HUDEP-2 (cell line): ENCODE results near the gene RIOK2.
"Not testable (repeated sequence)": the region's sequence is repeated elsewhere in the genome, so short reads cannot be mapped to it uniquely, and the experiment has no call there.

Source experiments
- DNase-seq, 76 experiments: peaks; one replicate each; lab custom pipeline; 2025; ENCODE audit not compliant: unreplicated experiment in 76 of 76; lab: John Stamatoyannopoulos, UW

The RIOK2 gene

GRCh38 chr5:97171703-97172102 is 11.3 kb downstream of the RIOK2 start:
- no peak for DNase-seq

DNA sequence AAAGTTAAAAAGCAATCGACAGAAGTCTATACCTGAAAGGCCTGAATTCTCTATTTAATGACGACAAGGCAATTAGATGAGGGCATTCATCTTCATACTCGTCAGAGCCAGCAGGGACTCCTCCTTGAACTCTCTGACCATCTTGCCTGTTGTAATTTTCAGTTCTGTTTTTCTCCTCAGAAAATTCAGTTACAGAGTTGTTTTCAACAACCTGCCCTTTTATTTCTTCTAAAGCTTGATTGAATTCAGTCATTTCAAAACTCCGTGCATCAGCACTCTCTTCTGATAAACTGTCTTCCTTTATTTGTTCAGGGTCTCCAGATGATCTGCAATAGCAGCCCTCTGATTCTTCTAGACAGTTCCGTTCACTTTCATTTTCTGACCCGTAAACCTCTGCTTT is 15.6 kb downstream of the RIOK2 start:
- DNase-seq, result no peak

GRCh38 chr5:97165726-97166125 is 17.3 kb downstream of the RIOK2 start:
- DNase-seq, result no peak

DNA sequence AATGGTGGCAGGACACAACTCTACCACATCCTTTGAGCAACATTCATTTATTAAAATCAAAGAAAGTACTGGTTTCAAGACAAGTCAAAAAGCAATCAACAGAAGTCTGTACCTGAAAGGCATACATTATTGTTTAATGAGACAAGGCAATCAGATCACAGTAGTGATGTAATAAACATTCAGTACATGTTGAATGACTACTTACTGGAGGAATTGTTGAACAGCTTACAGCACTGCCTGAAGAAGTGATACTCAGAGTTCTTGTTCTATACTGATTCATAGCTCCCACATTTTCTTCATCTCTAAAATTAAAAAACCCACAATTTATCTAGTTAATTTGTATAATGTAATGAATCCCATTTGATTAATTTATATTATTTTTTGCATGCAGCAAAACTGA is 18.2 kb downstream of the RIOK2 start:
- no peak for DNase-seq

DNA sequence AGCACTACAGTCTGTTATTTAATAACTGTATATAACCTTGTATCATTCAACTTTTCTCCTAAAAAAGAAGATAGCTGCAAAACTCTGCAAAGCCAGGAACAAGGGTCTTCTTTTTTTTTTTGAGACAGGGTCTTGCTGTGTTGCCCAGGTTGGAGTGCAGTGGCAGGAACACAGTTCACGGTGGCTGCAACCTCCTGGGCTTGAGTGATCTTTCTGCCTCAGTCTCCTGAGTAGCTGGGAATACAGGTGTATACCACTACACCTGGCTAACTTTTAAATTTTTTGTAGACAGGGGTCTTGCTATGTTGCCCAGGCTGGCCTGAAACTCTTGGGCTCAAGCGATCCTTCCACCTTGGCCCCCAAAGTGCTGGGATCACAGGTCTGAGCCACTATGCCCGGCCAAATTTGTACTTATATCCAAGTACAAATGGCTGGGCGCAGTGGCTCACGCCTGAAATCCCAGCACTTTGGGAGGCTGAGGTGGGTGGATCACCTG is 19.2 kb downstream of the RIOK2 start:
- DNase-seq, result no peak

GRCh38 chr5:97163360-97163764 is 19.7 kb downstream of the RIOK2 start:
- DNase-seq, result peak in 4 of 76 experiments; percentile 3 to 11 (median 8)

- peak in 42 of 76 experiments; percentile 2 to 58 (median 24) for DNase-seq
These were observed 21.0 kb downstream of the RIOK2 start for GRCh38 chr5:97162045-97162444.

GRCh38 chr5:97157689-97158088 is 25.4 kb downstream of the RIOK2 start:
- DNase-seq, result no peak

GRCh38 chr5:97151370-97151769 is 31.7 kb downstream of the RIOK2 start:
- no peak for DNase-seq

GRCh38 chr5:97150401-97150800 is 32.6 kb downstream of the RIOK2 start:
- no peak for DNase-seq

DNA sequence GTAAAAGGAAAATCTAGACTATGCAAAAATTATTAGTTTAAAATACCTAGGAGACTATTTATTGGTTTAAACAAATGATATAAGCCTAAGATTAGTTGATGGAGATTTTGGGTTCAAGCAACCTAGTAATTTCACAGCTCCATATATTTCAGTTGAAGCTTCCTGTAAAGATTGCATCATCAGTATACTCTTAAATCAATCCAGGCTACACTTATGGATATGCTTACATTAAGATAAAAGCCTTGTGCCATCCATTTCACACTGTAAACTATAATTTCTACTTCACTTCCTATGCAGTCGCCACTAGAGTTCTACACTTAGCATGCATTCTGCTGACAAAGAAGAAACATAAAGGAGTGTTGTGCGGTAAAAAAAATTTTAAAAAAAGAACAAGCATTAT is 33.3 kb downstream of the RIOK2 start:
- DNase-seq, result no peak

- DNase-seq, result no peak
These were observed 34.8 kb downstream of the RIOK2 start for GRCh38 chr5:97148288-97148687.

DNA sequence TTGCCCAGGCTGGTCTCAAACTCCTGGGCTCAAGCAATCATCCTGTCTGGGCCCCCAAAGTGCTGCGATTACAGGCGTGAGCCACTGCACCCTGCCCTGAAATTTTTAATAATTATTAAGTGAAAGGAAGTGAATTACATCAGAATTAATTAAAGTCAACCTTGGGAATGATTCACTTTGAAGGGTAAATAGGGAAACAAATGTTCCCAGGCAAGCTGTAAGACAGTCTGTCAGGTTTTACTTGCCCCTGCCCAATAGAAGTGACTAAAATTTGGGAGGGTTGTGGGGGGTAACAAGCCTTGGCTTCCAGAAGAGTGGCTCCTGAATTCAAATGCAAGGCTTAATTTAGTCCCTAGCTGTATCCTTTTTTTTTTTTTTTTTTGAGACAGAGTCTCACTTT is 39.3 kb downstream of the RIOK2 start:
- no peak for DNase-seq

- peak in 16 of 76 experiments; percentile 2 to 30 (median 14) for DNase-seq
These were observed 40.4 kb downstream of the RIOK2 start, which contains the start of gene LIX1 for GRCh38 chr5:97142521-97143254. Gene LIX1 (minus strand): TSS chr5:97142611. CDS start chr5:97142576, 35 bp downstream.

DNA sequence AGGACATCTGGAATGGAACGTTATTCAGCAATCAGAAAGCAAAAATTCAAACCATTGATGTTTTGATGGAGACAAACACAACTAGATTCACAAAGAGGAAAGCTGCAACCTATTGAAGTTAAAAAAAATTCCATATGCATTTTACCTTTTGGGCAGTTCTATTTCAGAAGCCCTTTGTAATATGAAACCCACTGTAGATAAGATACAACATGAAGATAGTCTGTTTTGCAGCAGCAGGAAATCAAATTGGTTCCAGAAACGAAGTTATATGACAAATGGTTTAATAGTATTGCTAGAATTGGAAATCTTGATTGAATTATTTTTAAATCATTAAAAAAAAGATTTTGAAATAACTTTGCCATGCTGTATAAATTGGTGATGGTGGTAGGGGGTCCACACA is 41.5 kb downstream of the RIOK2 start:
- no peak for DNase-seq

- no peak for DNase-seq
These were observed 42.0 kb downstream of the RIOK2 start for GRCh38 chr5:97141031-97141430.

DNA sequence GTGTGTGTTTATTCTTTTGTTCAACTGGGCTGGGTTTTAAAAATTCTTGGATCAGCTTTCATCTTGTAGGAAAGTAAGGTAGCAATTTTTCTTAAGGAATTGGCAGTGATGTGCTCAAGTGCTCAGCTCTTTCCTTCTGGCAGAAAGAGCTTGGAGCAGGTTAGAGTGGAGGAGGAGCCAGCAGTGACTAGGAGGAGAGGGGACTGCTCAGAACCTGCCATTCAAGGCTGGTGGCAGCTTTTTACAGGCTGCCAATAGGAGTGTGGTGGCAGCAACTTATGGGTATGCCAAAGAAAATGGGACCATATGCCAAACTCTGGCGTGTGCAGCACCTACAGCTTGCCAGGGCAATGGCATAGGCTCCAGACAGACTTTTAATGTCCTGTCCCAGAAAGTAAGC is 42.8 kb downstream of the RIOK2 start:
- not testable (repeated sequence) for DNase-seq

- no peak for DNase-seq
These were observed 46.6 kb downstream of the RIOK2 start for GRCh38 chr5:97136475-97136874.

- no peak for DNase-seq
These were observed 47.2 kb downstream of the RIOK2 start for GRCh38 chr5:97135868-97136267.

GRCh38 chr5:97134634-97135033 is 48.4 kb downstream of the RIOK2 start:
- no peak for DNase-seq

DNA sequence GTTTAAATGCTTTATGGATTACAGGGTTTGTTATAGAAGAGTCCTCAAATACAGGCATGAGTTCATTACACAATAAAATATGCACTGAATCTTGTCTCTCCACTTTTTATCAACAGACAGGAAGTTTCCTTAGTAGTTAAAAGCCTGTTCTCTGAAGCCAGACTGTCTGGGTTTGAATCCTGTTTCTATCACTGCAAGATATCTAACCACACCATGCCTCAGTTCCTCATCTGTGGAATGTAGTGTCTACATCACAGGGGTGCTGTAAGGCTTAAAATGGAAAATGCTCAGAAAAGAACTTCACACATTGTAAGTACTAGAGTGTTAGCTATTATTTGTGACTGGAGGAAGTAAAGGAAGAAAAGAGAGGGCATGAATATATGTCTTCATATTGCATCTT is 49.9 kb downstream of the RIOK2 start:
- DNase-seq, result no peak

DNA sequence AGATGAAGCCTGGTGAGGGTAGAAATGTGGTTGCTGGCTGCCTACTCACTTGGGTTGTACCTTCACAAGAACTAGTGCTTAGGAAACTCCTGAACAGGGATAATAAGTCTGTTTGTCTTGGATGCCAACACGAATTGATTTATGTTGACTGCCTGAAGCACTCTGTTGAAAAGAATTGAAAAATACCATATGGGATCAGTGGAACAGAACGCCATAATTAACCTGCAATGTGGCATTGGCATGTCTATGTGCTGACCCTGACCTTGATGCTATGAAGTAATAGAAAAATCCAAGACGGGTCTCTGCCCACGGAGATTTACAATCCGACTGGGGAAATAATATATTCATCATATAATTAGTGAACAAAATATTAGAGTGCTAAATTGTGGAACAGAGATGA is 51.1 kb downstream of the RIOK2 start:
- no peak for DNase-seq
